Thyroid gland (tissue), 4 donors: ENCODE data around the gene GBP3.

Experiments
- CTCF ChIP-seq, 6 experiments: fragments of 200-600 bp in 3 of 6; fragments of 450-650 bp in 3 of 6; sonication (generic) in 3 of 6; IDR thresholded peaks; one replicate each; pipeline ENCODE4 v1.5.1; 2016 to 2019; ENCODE audit warnings: antibody characterized with exemption in 6 of 6, mild to moderate bottlenecking in 2 of 6, inconsistent platforms in 1 of 6, moderate library complexity in 1 of 6
- POLR2A ChIP-seq, 2 donors: fragments of 450-650 bp; IDR thresholded peaks; one replicate each; pipeline ENCODE4 v1.6.1; 2017; ENCODE audit warnings: antibody characterized with exemption in 2 of 2, mild to moderate bottlenecking in 2 of 2, moderate library complexity in 1 of 2

GRCh38 chr1:89064632-89065031 lies 42.0 kb upstream of the GBP3 start:
- no peak for TF ChIP-seq CTCF (IDR thresholded peaks at IDR 0.05)
- no peak for TF ChIP-seq POLR2A (IDR thresholded peaks at IDR 0.05)
